Epithelial cell of esophagus (primary cell): ENCODE measurements around the gene SFXN5.
A peak's percentile ranks its signal among the peaks of the same experiment; 100 is the strongest.

Experiments used
- DNase-seq: peaks from one replicate; pipeline ENCODE4 v3.0.0; 2010; ENCODE audit warnings: low read depth
- H3K4me3 ChIP-seq: 2 replicates; pipeline ENCODE4 v1.5.1; 2011; ENCODE audit warnings: mild to moderate bottlenecking, low read length, control low read depth
- TF ChIP-seq, protein P1 (sequence below): IDR thresholded peaks from 2 replicates; pipeline ENCODE4 v1.5.1; 2011; ENCODE audit warnings: low read depth, mild to moderate bottlenecking, low read length, control low read depth, inconsistent platforms; ENCODE audit not compliant: insufficient read depth; ENCODE audit errors: missing control alignments

SFXN5 gene

DNA sequence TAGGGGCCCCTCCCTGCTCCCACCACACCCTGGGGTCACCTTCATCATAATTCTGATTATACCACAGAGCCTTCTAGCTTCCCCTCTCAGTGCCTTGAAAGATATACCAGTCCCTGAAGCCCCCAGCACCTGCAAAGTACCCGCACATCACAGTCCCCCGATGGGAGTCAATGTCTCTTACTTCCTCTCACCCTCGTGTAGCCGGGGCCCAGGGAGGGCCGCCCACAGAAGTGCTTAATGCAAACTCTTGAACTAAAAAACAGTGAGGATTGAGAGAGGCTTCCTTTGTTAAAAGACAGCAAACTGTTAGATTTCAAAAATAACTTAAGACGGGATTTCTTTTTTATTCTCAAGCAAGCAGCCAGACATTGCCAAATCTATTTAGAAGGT, 76.5 kb downstream of the SFXN5 start:
- H3K4me3 ChIP-seq = no peak overlapping the region
- TF ChIP-seq, protein P1, sequence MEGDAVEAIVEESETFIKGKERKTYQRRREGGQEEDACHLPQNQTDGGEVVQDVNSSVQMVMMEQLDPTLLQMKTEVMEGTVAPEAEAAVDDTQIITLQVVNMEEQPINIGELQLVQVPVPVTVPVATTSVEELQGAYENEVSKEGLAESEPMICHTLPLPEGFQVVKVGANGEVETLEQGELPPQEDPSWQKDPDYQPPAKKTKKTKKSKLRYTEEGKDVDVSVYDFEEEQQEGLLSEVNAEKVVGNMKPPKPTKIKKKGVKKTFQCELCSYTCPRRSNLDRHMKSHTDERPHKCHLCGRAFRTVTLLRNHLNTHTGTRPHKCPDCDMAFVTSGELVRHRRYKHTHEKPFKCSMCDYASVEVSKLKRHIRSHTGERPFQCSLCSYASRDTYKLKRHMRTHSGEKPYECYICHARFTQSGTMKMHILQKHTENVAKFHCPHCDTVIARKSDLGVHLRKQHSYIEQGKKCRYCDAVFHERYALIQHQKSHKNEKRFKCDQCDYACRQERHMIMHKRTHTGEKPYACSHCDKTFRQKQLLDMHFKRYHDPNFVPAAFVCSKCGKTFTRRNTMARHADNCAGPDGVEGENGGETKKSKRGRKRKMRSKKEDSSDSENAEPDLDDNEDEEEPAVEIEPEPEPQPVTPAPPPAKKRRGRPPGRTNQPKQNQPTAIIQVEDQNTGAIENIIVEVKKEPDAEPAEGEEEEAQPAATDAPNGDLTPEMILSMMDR = no peak
- no peak for DNase-seq

DNA sequence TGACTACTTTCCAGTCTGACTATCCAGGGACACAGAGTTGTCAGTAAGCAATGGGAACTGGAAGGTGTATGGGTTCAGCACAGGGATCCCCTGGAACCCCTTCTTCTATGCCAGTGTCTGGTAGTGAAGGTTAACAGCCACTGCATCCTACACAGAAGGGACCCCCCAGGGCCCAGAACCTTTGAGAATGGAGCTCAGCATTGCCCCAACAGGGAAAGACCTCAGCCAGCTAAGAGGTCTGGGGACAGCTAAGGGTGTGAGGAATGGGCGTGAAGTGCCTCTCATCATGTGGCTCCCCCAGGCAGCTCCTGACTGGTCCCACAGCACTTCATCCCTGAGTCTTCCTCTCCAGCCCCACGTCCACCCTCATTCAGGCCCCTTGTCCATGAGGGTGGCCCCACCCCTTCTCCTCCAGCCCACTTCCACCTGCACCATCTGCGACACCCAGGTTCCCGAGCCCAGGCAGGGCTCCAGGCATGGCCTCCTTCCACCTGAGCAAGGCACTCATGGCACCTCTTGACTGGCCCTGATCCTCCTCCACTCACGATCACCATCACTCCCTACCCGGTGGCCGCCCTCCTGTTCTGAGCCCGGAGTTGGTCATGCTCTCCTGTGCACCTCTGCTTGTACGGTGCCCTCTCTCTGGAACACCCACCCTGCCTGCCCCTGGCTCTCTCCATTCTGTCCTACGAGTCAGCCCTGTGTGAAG, 77.1 kb downstream of the SFXN5 start:
- no peak for DNase-seq
- no peak overlapping the region for H3K4me3 ChIP-seq
- TF ChIP-seq, protein P1 = no peak

DNA sequence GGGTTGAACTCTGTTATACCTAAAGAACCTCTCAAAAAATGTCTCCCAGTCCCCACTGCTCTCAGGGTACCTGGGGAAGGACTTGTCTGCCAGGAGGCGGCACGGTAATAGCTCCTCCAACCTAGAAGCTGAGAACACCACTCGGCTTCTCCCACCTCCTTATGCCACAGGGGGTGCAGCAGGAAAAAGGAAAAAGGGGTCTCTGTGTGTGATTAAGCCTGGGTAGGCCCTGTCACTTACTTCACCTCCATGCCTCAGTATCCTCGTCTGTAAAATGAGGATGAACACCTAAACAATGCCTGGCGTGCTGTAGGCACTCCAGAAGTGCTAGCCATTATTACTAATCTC, 77.6 kb downstream of the SFXN5 start:
- no peak overlapping the region for H3K4me3 ChIP-seq
- TF ChIP-seq, protein P1 = no peak
- DNase-seq = no peak

DNA sequence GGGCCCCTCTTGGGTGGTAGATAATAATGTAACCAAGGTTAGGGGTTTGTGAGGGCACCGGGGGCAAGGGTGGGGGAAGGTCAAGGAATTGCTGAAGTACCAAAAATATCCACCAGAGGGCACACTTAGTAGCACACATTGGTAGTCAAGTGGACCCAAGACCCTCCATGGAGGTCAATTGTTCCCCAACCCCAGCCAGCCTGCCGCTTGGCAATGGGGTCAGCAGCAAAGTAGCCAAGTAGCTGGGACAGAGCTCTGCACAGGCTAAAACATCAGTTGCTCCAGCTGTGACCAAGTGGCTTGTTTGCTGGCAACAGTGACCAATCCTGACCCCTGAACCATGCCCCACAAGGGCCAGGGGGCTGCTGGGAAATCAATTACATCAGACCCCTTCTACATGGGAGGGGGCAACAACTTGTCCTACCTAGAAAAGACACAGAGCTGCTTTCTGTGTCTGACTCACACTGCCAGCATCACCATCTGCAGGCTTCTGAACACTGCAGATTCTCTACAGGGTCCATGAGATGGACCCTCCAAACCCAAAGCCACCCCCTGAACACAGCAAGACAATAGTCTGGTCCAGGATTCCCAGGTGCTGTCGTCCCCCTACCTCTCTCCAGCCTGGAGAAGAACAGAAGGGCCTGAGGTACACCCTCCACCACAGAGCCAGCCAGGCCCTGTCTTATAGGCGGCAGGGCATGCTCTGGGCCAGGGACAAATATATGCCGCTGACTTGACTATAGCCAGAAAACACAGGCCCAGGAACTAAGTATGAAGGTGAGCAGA, 78.2 kb downstream of the SFXN5 start:
- no peak overlapping the region for H3K4me3 ChIP-seq
- TF ChIP-seq, protein P1 = peak; percentile 73
- DNase-seq = peak; percentile 32

DNA sequence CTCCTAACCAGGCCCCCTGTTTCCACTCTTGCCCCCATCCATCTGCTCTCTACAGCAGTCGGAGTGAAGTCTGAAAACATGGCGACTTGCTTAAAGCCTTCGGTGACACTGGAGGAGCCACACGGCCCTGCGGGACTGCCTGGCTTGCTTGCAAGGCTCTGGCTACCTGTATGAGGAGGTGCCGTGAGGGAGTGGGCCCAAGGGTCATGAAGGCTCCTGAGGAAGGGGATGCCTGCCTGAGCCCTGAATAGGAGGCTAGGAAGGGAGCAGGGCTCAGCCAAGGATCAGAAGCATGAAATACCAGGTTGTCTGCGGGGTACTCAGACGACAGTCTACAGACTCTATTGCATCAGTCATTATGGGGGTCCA, 78.8 kb downstream of the SFXN5 start:
- TF ChIP-seq, protein P1 = no peak
- no peak for DNase-seq
- no peak overlapping the region for H3K4me3 ChIP-seq

DNA sequence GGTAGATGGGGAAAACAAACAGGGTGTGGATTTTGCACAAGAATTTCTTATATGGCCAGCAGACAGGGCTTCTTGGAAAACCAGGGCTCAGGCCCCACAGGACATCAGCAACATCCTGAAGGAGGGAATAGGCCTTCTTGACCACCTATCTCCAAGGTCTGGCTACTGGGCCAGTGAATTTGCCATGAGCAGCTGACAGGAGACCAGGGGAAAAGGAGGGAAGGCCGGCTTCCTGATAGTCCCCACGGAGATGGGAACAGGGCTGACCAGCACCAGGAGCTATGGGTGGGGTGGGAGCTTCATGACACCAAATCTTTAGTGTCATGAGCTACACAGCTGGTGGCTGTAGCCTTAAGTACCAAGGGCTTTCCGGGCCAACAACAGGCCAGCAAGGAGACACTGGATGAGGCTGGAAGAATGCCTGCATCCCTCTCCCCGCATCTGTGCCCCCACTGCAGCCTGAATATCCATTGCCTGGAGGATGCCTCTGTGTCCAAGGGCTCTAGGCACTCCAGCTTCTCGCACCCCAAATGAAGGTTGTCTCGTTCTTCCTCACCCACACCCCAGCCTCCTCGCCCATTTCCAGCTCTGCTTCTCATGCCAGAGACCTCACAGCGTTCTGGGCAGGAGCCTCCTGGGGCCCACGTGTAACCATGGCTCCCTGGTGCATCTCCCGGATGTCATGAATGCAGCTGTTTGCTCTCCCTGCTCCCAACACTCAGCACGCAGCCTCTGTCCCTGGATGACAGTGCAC, 79.4 kb downstream of the SFXN5 start:
- TF ChIP-seq, protein P1 = no peak
- DNase-seq = no peak
- H3K4me3 ChIP-seq = no peak overlapping the region
